Psoas muscle (tissue), 8 donors: ENCODE data around the gene CNIH3. TPM values are rescaled to one million over a fixed set of nuclear protein-coding genes. Genes with fewer than 3 reads are reported as not detected.
A peak's percentile ranks its signal among the peaks of the same experiment; 100 is the strongest.

Experiments used
- ATAC-seq, 4 donors: fragments of 200-7000 bp; cut with Tn5 transposase; one replicate each; pipeline ENCODE4 v1.9.1; 2020; ENCODE audit warnings: moderate library complexity in 3 of 4, mild to moderate bottlenecking in 2 of 4
- DNase-seq, 2 donors: peaks; one replicate each; pipeline ENCODE4 v3.0.0-alpha.2; 2020
- H3K27ac ChIP-seq: fragments of 200-600 bp; one replicate; pipeline ENCODE4 v1.8.0; 2022
- H3K27me3 ChIP-seq, 3 donors: fragments of 200-600 bp in 1 of 3; one replicate each; pipeline versions ENCODE4 v1.6.1 to v1.8.0; 2013 to 2022; ENCODE audit warnings: low read length in 2 of 3, mild to moderate bottlenecking in 2 of 3, moderate library complexity in 1 of 3; ENCODE audit not compliant: insufficient read depth in 3 of 3
- H3K36me3 ChIP-seq, 2 donors: fragments of 200-600 bp in 1 of 2; one replicate each; pipeline versions ENCODE4 v1.6.1 to v1.8.0; 2013 to 2022; ENCODE audit warnings: low read depth in 1 of 2, mild to moderate bottlenecking in 1 of 2, moderate library complexity in 1 of 2; ENCODE audit not compliant: insufficient read depth in 1 of 2
- H3K4me1 ChIP-seq: fragments of 200-600 bp; one replicate; pipeline ENCODE4 v1.8.0; 2022
- H3K4me3 ChIP-seq: fragments of 200-600 bp; one replicate; pipeline ENCODE4 v1.8.0; 2022; ENCODE audit warnings: mild to moderate bottlenecking
- H3K9me3 ChIP-seq: fragments of 200-600 bp; one replicate; pipeline ENCODE4 v1.8.0; 2022
- WGBS, 3 donors: extraction: QIAGEN DNeasy Blood & Tissue Kit; methylation state at CpG; one replicate each; pipeline versions ENCODE4 v1.1.6 to v1.1.7; 2013; 5-methylcytosine and 5-hydroxymethylcytosine counted together
- intact Hi-C, 2 donors: fragments of 100-400 bp; cut with DNase I; formaldehyde crosslinking; loops; one replicate each; pipeline versions ENCODE4 v1.11.0 to v1.14.2; 2022
- polyA plus RNA-seq, 3 donors: library from polyadenylated mRNA; stranded (reverse); fragments of 200-250 nt; gene quantifications; one replicate each; pipeline ENCODE4 v1.2.3, GENCODE V29; 2013
- total RNA-seq, 4 donors: library from RNA; stranded (reverse); fragmentation: NEBNext Ultra II Directional in 2 of 4; extraction: Animal tissue kit (Norgen Biotek cat#: 25700) in 2 of 4; gene quantifications; one replicate each; pipeline versions ENCODE4 v1.2.1 to v1.2.4, GENCODE V29; 2021 to 2023
- TF ChIP-seq, protein P1 (sequence below): fragments of 200-600 bp; IDR thresholded peaks from one replicate; pipeline ENCODE4 v1.8.0; 2022; ENCODE audit warnings: antibody characterized with exemption
- donor health status: healthy with polysubstance abuse.
- donor health status: DM: no; HTN: no; CAD: no; lungs with moderate emphysema.
- donor health status: Bipolar disorder and iron deficiency.
- donor health status: healthy.
- donor health status: DM: yes; HTN: yes; CAD: no.
- donor health status: DM: no; HTN: no; CAD: no.
- donor health status: DM: no; HTN: no; CAD: no.
- donor health status: DM: yes; HTN: yes; CAD: no.

Gene CNIH3
- total and polyA plus RNA-seq, 7 donors = 0.39 to 1.9 (median 1.2) TPM

DNA sequence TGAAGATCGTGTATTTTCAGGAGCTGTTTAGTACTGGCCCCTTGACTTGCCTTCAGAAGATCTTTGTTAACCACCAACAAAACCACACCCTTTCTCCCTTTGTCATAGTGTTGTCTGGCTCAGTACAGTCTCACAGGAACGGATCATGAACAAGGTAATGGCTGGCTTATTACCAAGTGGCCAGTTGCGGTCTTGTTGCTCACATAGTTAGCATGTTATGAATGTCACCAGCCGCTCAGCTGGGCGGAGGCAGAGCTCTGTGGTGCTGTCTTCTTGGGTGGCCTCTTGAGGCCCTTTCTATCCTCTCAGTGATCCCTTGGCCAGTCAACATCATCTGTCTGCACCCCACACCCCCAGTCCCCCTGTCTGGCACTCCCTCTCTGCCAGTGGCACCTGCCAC, 21.4 kb downstream of the CNIH3 start:
- ATAC-seq (peak; percentile 82 to 97 (median 92)), DNase-seq (no peak)
- WGBS, 3 donors = 42 to 51% (median 43%) methylated on average over 5 of the region's 5 CpGs
- H3K9me3 ChIP-seq = no peaks in the 10 kb centered on the region
- no peak overlapping the region for H3K27ac ChIP-seq
- no peaks in the 10 kb centered on the region for H3K27me3 ChIP-seq
- no peaks in the 10 kb centered on the region for H3K36me3 ChIP-seq
- intact Hi-C loops = no loop called here
- H3K4me1 ChIP-seq = no peaks in the 10 kb centered on the region
- H3K4me3 ChIP-seq = no peak overlapping the region
- TF ChIP-seq, protein P1, sequence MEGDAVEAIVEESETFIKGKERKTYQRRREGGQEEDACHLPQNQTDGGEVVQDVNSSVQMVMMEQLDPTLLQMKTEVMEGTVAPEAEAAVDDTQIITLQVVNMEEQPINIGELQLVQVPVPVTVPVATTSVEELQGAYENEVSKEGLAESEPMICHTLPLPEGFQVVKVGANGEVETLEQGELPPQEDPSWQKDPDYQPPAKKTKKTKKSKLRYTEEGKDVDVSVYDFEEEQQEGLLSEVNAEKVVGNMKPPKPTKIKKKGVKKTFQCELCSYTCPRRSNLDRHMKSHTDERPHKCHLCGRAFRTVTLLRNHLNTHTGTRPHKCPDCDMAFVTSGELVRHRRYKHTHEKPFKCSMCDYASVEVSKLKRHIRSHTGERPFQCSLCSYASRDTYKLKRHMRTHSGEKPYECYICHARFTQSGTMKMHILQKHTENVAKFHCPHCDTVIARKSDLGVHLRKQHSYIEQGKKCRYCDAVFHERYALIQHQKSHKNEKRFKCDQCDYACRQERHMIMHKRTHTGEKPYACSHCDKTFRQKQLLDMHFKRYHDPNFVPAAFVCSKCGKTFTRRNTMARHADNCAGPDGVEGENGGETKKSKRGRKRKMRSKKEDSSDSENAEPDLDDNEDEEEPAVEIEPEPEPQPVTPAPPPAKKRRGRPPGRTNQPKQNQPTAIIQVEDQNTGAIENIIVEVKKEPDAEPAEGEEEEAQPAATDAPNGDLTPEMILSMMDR = no peak

DNA sequence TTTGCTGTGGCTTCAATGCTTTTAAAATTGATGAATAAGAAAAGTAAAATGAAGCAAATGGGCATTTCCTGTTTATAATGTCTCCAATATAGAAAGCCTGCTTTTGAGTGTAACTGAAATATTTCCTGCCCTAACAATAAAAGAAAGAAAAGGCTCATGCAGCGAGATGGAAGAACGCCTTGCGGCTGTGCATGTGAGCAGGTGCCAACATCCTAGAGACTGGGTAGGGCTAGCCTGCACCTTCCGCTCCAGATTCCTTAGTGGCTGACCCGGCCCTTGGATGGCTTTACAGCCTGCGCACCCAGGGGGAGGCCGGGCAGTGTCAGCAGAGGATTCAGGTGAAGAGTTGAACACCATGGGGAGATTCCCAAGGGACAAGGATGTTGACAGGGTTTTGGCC, 21.8 kb downstream of the CNIH3 start:
- Histone ChIP-seq H3K4me1 (no peaks in the 10 kb centered on the region), H3K27ac (no peak overlapping the region), H3K27me3 (no peaks in the 10 kb centered on the region), H3K9me3 (no peaks in the 10 kb centered on the region), H3K4me3 (no peak overlapping the region), H3K36me3 (no peaks in the 10 kb centered on the region)
- WGBS, 3 donors = 84 to 87% (median 87%) methylated on average over 7 of the region's 7 CpGs
- intact Hi-C loops = no loop called here
- DNase-seq (no peak), ATAC-seq (no peak)
- TF ChIP-seq, protein P1 = no peak

DNA sequence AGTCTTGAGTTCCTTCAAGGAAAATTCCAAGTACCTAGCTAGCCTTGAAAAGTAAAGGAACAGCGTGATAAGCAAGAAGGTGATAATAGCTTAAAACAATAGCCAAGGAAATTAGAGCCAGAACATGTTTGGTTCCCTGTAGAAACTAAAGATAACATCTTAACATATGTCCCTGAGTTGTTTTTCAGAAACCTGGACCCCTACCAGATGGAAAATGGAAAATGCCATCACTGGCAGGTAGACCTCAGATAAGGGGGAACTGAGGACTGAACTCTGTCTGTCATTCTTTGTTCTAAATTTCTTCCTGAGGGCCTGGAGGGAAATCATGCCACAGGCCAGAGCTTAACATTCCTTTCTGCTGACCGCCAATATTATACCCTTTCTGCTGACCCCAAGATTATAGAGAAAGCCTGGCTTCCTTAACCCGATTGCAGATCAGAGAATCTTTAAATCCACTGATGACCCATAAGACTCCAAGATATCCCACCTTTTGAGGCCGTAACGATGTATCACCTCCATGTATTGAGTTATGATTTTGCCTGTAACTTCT, 23.4 kb downstream of the CNIH3 start:
- no peak for ATAC-seq
- Histone ChIP-seq H3K9me3 (no peaks in the 10 kb centered on the region), H3K4me3 (no peak overlapping the region), H3K27me3 (no peaks in the 10 kb centered on the region), H3K27ac (no peak overlapping the region), H3K36me3 (no peaks in the 10 kb centered on the region), H3K4me1 (no peaks in the 10 kb centered on the region)
- WGBS, 3 donors = 84 to 86% (median 85%) methylated on average over 5 of the region's 5 CpGs
- TF ChIP-seq, protein P1 = no peak
- no peak for DNase-seq
- intact Hi-C loops = no loop called here

DNA sequence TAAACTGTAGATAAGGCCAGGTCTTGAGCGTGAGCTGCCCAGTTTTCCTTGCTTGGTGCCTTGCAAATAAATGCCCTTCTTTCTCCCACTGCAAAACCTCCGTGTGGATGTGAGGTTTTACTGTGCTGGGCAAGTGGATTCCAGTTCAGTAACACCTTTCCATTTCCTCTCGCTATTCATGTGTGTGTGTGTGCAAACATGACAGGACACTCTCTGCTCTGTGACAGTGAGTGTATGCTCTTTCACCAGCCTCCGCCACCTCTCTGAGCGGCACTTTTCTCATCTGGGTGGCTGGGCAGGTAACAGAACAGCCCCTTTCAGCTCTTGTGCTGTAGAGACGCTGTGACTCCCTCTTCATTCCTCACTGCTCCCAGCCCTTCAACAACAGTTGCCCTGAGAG, 23.9 kb downstream of the CNIH3 start:
- no peak for DNase-seq
- no peaks in the 10 kb centered on the region for H3K36me3 ChIP-seq
- TF ChIP-seq, protein P1 = no peak
- H3K4me1 ChIP-seq = no peaks in the 10 kb centered on the region
- H3K27me3 ChIP-seq = no peaks in the 10 kb centered on the region
- ATAC-seq = no peak
- H3K9me3 ChIP-seq = no peaks in the 10 kb centered on the region
- intact Hi-C loops = loop anchor here (2.0 to 10.0 kb wide), 4 partner anchors 125 to 285 kb away; partner anchors contain the start of gene DNAH14 (in 1 of the 2)
- H3K27ac ChIP-seq = no peak overlapping the region
- H3K4me3 ChIP-seq = no peak overlapping the region
- WGBS, 3 donors = 85 to 89% (median 88%) methylated on average over 6 of the region's 6 CpGs

DNA sequence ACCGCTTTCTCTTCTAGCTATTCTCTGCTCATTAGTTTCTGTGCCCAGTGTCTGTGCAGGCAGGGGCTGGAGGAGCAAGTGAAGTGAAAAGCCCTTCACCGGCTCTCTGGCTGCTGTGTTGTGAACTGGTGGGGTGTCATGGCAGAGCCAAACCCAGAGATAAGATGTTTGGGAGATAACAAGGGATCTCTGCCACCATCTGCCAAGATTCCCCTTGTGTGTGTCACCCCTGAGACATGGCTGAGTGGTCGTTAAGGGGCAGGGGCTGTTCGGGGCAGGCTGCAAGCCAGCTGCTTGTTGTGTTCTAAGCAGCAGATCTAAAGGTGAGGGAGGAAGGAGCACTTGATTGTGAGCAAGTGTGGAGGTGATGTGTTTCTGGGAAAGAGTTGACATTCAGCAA, 24.5 kb downstream of the CNIH3 start:
- intact Hi-C loops = loop anchor here (2.0 to 10.0 kb wide), 4 partner anchors 126 to 284 kb away; partner anchors contain the start of gene DNAH14 (in 1 of the 2)
- WGBS, 3 donors = 45 to 53% (median 52%) methylated on average over 4 of the region's 4 CpGs

More for the DNA sequence above, 24.5 kb downstream of the CNIH3 start:
- ATAC-seq (no peak), DNase-seq (no peak)
- Histone ChIP-seq H3K27ac (no peak overlapping the region), H3K9me3 (no peaks in the 10 kb centered on the region), H3K4me3 (no peak overlapping the region), H3K4me1 (no peaks in the 10 kb centered on the region), H3K36me3 (no peaks in the 10 kb centered on the region), H3K27me3 (no peaks in the 10 kb centered on the region)
- TF ChIP-seq, protein P1 = no peak
